Dendritic cell treated with granulocyte-macrophage colony-stimulating factor and Interleukin-4, amounts not matched to agents 40 ng/mL and 50 ng/mL, for 4 days (primary cell): ENCODE measurements around the gene HBQ1.

Source experiments
- H3K27ac Mint-ChIP-seq: one replicate; pipeline ENCODE4 v1.8.0; 2022; ENCODE audit warnings: mild to moderate bottlenecking, mixed read lengths
- H3K27me3 Mint-ChIP-seq: one replicate; pipeline ENCODE4 v1.8.0; 2022; ENCODE audit warnings: mild to moderate bottlenecking, mixed read lengths
- H3K36me3 Mint-ChIP-seq: one replicate; pipeline ENCODE4 v1.8.0; 2022; ENCODE audit warnings: low read depth, mixed read lengths
- H3K4me1 Mint-ChIP-seq: one replicate; pipeline ENCODE4 v1.8.0; 2022; ENCODE audit warnings: low read depth, mixed read lengths
- H3K4me3 Mint-ChIP-seq: one replicate; pipeline ENCODE4 v1.8.0; 2022; ENCODE audit warnings: mild to moderate bottlenecking, moderate library complexity, mixed read lengths
- H3K9me3 Mint-ChIP-seq: one replicate; pipeline ENCODE4 v1.8.0; 2022; ENCODE audit warnings: mixed read lengths
- intact Hi-C: fragments of 100-400 bp; cut with micrococcal nuclease; formaldehyde crosslinking; loops from one replicate; pipeline ENCODE4 v1.15.0; 2022

The HBQ1 gene

GRCh38 chr16:180101-180675 is at the start of gene HBQ1:
Gene HBQ1 (plus strand): TSS chr16:180459. CDS start chr16:180487, 28 bp downstream.
- H3K4me1 Mint-ChIP-seq: peaks cover 5% of the 10 kb centered on the region

GRCh38 chr16:130533-131173 is 49.6 kb upstream of the HBQ1 start:
- no peak overlapping the region for H3K27ac Mint-ChIP-seq
- H3K4me3 Mint-ChIP-seq: no peak overlapping the region
- no peaks in the 10 kb centered on the region for H3K9me3 Mint-ChIP-seq
- no peaks in the 10 kb centered on the region for H3K27me3 Mint-ChIP-seq
- intact Hi-C loops: no loop called here
- H3K4me1 Mint-ChIP-seq: no peaks in the 10 kb centered on the region
- H3K36me3 Mint-ChIP-seq: peaks cover 12% of the 10 kb centered on the region

More at GRCh38 chr16:180101-180675, at the start of gene HBQ1:
- Mint-ChIP-seq H3K36me3 (peaks cover 4% of the 10 kb centered on the region), H3K27ac (no peak within 1 kb of the TSS), H3K9me3 (no peaks in the 10 kb centered on the region), H3K4me3 (peak within 1 kb of the TSS; percentile 46), H3K27me3 (peaks cover 51% of the 10 kb centered on the region)
- intact Hi-C loops: no loop called here

DNA sequence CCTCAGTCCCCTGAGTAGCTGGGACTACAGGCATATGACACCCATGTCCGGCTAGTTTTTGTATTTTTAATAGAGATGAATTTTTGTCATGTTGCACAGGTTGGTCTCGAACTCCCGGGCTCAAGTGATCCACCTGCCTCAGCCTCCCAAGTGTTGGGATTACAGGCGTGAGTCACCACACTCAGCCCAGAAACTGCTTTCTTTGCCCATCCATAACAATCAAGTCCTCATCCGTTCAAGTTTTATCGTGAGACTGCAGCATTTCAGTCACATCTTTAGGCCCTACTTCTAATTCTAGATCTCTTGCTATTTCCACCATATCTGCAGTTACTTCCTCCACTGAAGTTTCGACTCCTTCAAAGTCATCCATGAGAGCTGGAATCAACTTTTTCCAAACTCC is 48.1 kb upstream of the HBQ1 start:
- Mint-ChIP-seq H3K27ac (no peak overlapping the region), H3K36me3 (peaks cover 9% of the 10 kb centered on the region), H3K27me3 (no peaks in the 10 kb centered on the region), H3K4me1 (no peaks in the 10 kb centered on the region), H3K9me3 (no peaks in the 10 kb centered on the region), H3K4me3 (no peak overlapping the region)
- intact Hi-C loops: no loop called here

- H3K27me3 Mint-ChIP-seq: no peaks in the 10 kb centered on the region
- no peaks in the 10 kb centered on the region for H3K9me3 Mint-ChIP-seq
- peaks cover under 1% of the 10 kb centered on the region for H3K4me1 Mint-ChIP-seq
- intact Hi-C loops: no loop called here
- no peak overlapping the region for H3K4me3 Mint-ChIP-seq
- H3K27ac Mint-ChIP-seq: no peak overlapping the region
- H3K36me3 Mint-ChIP-seq: peaks cover 13% of the 10 kb centered on the region
Measured at GRCh38 chr16:133716-134115, 46.5 kb upstream of the HBQ1 start.

DNA sequence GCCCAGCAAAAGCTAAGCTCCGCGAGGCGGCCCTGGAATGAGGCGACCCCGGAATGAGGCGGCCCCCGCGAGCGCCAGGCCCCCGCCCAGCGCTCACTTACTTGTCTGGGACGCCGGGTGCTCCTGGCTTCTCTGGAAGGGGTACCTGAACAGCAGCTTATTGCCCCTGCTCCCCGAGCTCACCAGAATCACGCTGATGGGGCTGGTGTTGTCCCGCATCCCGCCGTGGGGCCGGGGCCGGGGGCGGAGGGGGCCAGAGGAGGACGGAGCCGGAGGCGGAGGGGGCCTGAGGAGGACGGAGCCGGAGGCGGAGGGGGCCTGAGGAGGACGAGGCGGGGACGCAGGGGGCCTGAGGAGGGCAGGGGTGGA is 42.2 kb upstream of the HBQ1 start:
- H3K27ac Mint-ChIP-seq: peak overlapping the region; percentile 99
- peak overlapping the region; percentile 78 for H3K4me3 Mint-ChIP-seq
- intact Hi-C loops: no loop called here
- H3K27me3 Mint-ChIP-seq: peaks cover 3% of the 10 kb centered on the region
- peaks cover 4% of the 10 kb centered on the region for H3K4me1 Mint-ChIP-seq
- peaks cover 7% of the 10 kb centered on the region for H3K36me3 Mint-ChIP-seq
- no peaks in the 10 kb centered on the region for H3K9me3 Mint-ChIP-seq

GRCh38 chr16:140175-140857 is 39.9 kb upstream of the HBQ1 start:
- intact Hi-C loops: no loop called here
- Mint-ChIP-seq H3K27me3 (peaks cover 12% of the 10 kb centered on the region), H3K4me3 (no peak overlapping the region), H3K36me3 (peaks cover 7% of the 10 kb centered on the region), H3K9me3 (no peaks in the 10 kb centered on the region), H3K27ac (no peak overlapping the region), H3K4me1 (peaks cover 4% of the 10 kb centered on the region)

DNA sequence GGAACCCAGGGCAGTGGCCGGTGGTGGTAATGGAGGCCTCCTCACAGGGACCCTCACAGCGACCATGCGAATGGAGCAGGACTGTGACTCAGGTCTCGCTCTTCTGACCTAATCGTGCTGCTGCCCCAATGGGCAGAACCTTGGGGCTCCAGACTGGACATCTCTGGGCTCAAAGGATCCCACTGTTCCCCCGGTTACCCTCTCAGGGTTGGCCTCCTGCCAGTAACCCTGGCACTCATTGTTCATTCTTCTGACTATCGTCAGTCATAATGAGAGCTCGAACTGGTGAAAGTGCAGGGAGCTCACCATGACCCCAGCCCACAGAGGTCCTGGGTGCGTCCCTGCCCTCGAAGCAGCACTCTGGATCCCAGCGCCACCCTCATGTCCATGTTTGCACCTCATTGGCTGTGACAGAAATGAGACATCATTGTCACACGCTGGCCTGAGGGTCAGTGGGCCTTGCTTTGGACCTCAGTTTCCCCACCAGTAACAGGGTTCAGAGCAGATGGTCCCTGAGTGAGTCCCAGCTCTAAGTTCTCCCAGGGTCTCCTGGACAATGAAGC is 37.8 kb upstream of the HBQ1 start:
- intact Hi-C loops: no loop called here
- Mint-ChIP-seq H3K27me3 (peaks cover 14% of the 10 kb centered on the region), H3K36me3 (peaks cover 7% of the 10 kb centered on the region)

DNA sequence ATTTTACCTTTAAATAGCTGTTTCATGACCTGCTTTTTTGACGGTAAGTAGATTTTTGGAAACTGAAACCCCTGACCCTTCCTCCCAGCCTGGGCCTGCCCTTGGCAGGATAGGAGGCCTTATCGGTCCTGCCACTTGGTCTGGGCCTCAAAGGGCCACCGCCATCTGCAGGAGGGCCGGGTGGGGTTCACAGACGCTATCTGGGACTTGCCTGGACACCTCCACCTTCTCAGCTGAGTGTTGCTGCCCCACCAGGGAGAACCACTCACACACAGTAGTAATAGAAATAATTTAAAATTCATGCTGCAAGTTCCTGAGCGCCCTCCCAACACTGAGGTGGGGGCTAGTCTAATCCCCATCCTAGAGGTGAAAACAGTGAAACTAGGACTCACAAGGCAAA is 37.2 kb upstream of the HBQ1 start:
- Mint-ChIP-seq H3K36me3 (peaks cover 7% of the 10 kb centered on the region), H3K27me3 (peaks cover 14% of the 10 kb centered on the region), H3K4me3 (no peak overlapping the region), H3K4me1 (peaks cover 4% of the 10 kb centered on the region), H3K27ac (no peak overlapping the region), H3K9me3 (no peaks in the 10 kb centered on the region)
- intact Hi-C loops: no loop called here

More for the DNA sequence above, 37.8 kb upstream of the HBQ1 start:
- Mint-ChIP-seq H3K9me3 (no peaks in the 10 kb centered on the region), H3K4me3 (no peak overlapping the region), H3K4me1 (peaks cover 4% of the 10 kb centered on the region), H3K27ac (no peak overlapping the region)

DNA sequence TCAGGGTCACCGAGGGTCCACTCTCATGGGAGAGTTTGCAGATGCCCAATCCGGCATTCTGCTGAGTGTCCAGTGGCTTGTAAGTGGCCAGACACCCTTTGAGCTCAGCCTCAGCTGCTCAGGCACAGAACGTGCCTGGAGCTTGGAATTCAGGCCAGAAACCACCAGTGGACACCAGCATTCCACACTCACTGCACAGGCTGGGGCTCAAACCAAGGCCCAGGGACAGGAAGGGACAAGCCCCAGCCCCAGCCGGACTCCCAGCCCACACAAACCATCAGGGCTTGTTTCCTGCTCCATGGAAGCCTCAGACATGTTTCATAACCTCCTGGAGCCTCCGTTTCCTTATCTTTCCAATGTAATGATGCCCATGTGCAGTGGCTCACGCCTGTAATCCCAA is 36.8 kb upstream of the HBQ1 start:
- H3K4me1 Mint-ChIP-seq: peaks cover 4% of the 10 kb centered on the region
- no peak overlapping the region for H3K27ac Mint-ChIP-seq
- intact Hi-C loops: no loop called here
- H3K36me3 Mint-ChIP-seq: peaks cover 6% of the 10 kb centered on the region
- H3K4me3 Mint-ChIP-seq: no peak overlapping the region
- peaks cover 16% of the 10 kb centered on the region for H3K27me3 Mint-ChIP-seq
- no peaks in the 10 kb centered on the region for H3K9me3 Mint-ChIP-seq

- H3K4me3 Mint-ChIP-seq: no peak overlapping the region
- intact Hi-C loops: no loop called here
- no peaks in the 10 kb centered on the region for H3K9me3 Mint-ChIP-seq
- H3K27me3 Mint-ChIP-seq: peaks cover 24% of the 10 kb centered on the region
- no peak overlapping the region for H3K27ac Mint-ChIP-seq
- H3K4me1 Mint-ChIP-seq: peaks cover 5% of the 10 kb centered on the region
- no peaks in the 10 kb centered on the region for H3K36me3 Mint-ChIP-seq
Measured at GRCh38 chr16:144797-145252, 35.4 kb upstream of the HBQ1 start.

GRCh38 chr16:146646-147045 is 33.6 kb upstream of the HBQ1 start:
- H3K4me1 Mint-ChIP-seq: peaks cover 5% of the 10 kb centered on the region
- H3K36me3 Mint-ChIP-seq: no peaks in the 10 kb centered on the region
- H3K27me3 Mint-ChIP-seq: peaks cover 37% of the 10 kb centered on the region
- intact Hi-C loops: no loop called here
- H3K4me3 Mint-ChIP-seq: no peak overlapping the region
- no peaks in the 10 kb centered on the region for H3K9me3 Mint-ChIP-seq
- no peak overlapping the region for H3K27ac Mint-ChIP-seq

GRCh38 chr16:149024-149660 is 31.1 kb upstream of the HBQ1 start:
- no peak overlapping the region for H3K4me3 Mint-ChIP-seq
- no peaks in the 10 kb centered on the region for H3K9me3 Mint-ChIP-seq
- H3K27me3 Mint-ChIP-seq: peaks cover 38% of the 10 kb centered on the region
- H3K4me1 Mint-ChIP-seq: peaks cover 6% of the 10 kb centered on the region
- intact Hi-C loops: no loop called here
- H3K36me3 Mint-ChIP-seq: no peaks in the 10 kb centered on the region
- H3K27ac Mint-ChIP-seq: no peak overlapping the region

DNA sequence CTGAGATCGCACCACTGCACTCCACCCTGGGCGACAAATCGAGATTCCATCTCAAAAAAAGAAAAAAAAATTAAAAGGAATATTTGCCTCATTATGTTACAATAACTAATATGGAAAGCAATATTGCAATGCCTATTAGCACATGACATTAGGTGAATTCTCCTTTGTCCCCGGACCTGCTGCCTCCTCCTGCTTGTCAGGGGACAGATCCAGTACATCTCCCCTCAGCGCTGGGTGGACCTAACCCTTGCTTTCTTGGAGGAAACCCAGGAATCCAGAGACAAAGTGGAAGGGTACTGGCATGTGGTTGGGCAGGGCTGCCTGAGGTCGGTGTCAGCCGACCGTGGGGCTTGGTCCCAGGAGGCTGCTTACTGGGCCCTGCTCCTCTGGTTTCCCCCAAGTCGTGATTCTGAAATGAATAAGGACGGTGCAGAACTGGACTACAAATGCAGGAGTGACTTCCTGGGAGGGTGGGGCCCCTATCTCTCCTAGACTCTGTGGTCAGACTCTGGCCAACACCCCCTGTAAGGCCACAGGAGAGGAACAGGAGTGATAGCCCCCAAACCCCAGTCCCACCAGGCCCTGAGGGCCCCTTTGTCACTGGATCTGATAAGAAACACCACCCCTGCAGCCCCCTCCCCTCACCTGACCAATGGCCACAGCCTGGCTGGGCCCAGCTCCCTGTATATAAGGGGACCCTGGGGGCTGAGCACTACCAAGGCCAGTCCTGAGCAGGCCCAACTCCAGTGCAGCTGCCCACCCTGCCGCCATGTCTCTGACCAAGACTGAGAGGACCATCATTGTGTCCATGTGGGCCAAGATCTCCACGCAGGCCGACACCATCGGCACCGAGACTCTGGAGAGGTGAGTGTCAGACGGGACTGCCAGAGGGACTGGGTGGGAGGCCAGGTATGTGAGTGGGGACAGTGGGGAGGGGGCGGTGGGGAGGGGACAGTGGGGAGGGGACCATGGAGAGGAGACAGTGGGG is 27.8 kb upstream of the HBQ1 start, which contains the start of gene HBZ:
Gene HBZ, plus strand, starts transcription at position 504 of the 988 bp plus-strand sequence. Its CDS starts 266 bp downstream, at position 770.
- peaks cover 62% of the 10 kb centered on the region for H3K27me3 Mint-ChIP-seq
- H3K36me3 Mint-ChIP-seq: no peaks in the 10 kb centered on the region
- H3K27ac Mint-ChIP-seq: no peak within 1 kb of the TSS
- intact Hi-C loops: no loop called here
- H3K4me3 Mint-ChIP-seq: no peak within 1 kb of the TSS
- peaks cover 17% of the 10 kb centered on the region for H3K4me1 Mint-ChIP-seq
- H3K9me3 Mint-ChIP-seq: no peaks in the 10 kb centered on the region
